Natural killer cell (primary cell): Measurements from ENCODE around the gene PTPRK. TPM values are rescaled to one million over a fixed set of nuclear protein-coding genes. Genes with fewer than 3 reads are reported as not detected.
A peak's percentile ranks its signal among the peaks of the same experiment; 100 is the strongest.

ENCODE experiments used
- ATAC-seq, 3 donors: fragments of 150-1000 bp in 2 of 3; fragments of 200-7000 bp in 1 of 3; cut with Tn5 transposase; 1 replicate in 1 of 3; 2 replicates in 2 of 3; pipeline ENCODE4 v1.10.0; 2021; ENCODE audit warnings: mild to moderate bottlenecking in 2 of 3, moderate library complexity in 2 of 3
- DNase-seq, 2 donors: peaks; one replicate each; pipeline versions ENCODE4 v3.0.0 to v3.0.0-alpha.2; 2013 to 2021; ENCODE audit warnings: mixed read lengths in 1 of 2
- H3K27ac ChIP-seq: one replicate; pipeline ENCODE4 v1.5.1; 2013; ENCODE audit warnings: mild to moderate bottlenecking, low read length
- H3K27me3 ChIP-seq: one replicate; pipeline ENCODE4 v1.6.1; 2013; ENCODE audit warnings: low read length; ENCODE audit not compliant: control insufficient read depth, insufficient read depth
- H3K36me3 ChIP-seq: one replicate; pipeline ENCODE4 v1.6.1; 2013; ENCODE audit warnings: low read length; ENCODE audit not compliant: control insufficient read depth, insufficient read depth
- H3K4me1 ChIP-seq: one replicate; pipeline ENCODE4 v1.6.1; 2013; ENCODE audit warnings: low read length; ENCODE audit not compliant: control insufficient read depth, insufficient read depth
- H3K4me3 ChIP-seq: one replicate; pipeline ENCODE4 v1.5.1; 2013; ENCODE audit warnings: low read length
- H3K9me3 ChIP-seq: one replicate; pipeline ENCODE4 v1.6.1; 2013; ENCODE audit warnings: low read length; ENCODE audit not compliant: control insufficient read depth, insufficient read depth
- H3K27ac Mint-ChIP-seq, 2 donors: one replicate each; pipeline ENCODE4 v1.8.0; 2022; ENCODE audit warnings: mild to moderate bottlenecking in 2 of 2, mixed read lengths in 2 of 2, moderate library complexity in 1 of 2
- H3K27me3 Mint-ChIP-seq, 2 donors: one replicate each; pipeline ENCODE4 v1.8.0; 2022; ENCODE audit warnings: low read depth in 2 of 2, mixed read lengths in 2 of 2
- H3K36me3 Mint-ChIP-seq: one replicate; pipeline ENCODE4 v1.8.0; 2022; ENCODE audit warnings: mixed read lengths
- H3K4me1 Mint-ChIP-seq, 2 donors: one replicate each; pipeline ENCODE4 v1.8.0; 2022; ENCODE audit warnings: mixed read lengths in 2 of 2
- H3K4me3 Mint-ChIP-seq: one replicate; pipeline ENCODE4 v1.8.0; 2022; ENCODE audit warnings: mild to moderate bottlenecking, moderate library complexity, mixed read lengths
- H3K9me3 Mint-ChIP-seq, 2 donors: one replicate each; pipeline ENCODE4 v1.8.0; 2022; ENCODE audit warnings: mixed read lengths in 2 of 2
- CTCF ChIP-seq: fragments of 200-600 bp; IDR thresholded peaks from one replicate; pipeline ENCODE4 v1.8.0; 2022; ENCODE audit warnings: antibody characterized with exemption
- WGBS: methylation state at CpG from one replicate; pipeline ENCODE4 v1.1.7; 2013; ENCODE audit warnings: missing lambda C conversion rate; ENCODE audit not compliant: insufficient coverage; 5-methylcytosine and 5-hydroxymethylcytosine counted together
- intact Hi-C: fragments of 100-400 bp; cut with micrococcal nuclease; formaldehyde crosslinking; loops from one replicate; pipeline ENCODE4 v1.14.2; 2022
- total RNA-seq, 4 donors: library from RNA; stranded (reverse); fragments of 120-200 nt in 1 of 4; gene quantifications; one replicate each; pipeline versions ENCODE4 v1.2.3 to v1.2.4, GENCODE V29; 2013 to 2022

The PTPRK gene
- total RNA-seq, 3 donors from 2014 or later (not counting 1 experiment from before 2014, with no cell fraction given): 0.14 to 1.2 (median 0.95) TPM

GRCh38 chr6:127924440-127924839 is 596.0 kb downstream of the PTPRK start:
- no peaks in the 10 kb centered on the region for H3K36me3 Mint-ChIP-seq

DNA sequence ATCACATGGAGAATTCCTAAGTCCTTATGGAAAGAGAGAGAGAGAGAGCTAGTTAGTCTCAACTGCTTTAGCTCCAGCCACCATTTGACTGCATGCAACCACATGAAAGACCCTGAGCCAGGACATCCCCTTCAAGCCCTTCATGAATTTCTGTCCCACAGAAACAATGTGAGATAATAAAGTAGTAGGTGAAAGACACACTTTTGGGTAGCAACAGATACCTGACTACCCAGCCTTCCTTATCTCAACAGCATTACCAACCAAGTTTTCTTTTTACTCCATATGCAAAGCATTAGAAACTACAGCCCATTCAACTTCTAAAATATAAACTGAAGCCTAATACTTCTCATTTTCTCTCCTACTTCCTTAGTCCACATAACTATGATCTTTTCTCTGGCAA is 596.4 kb downstream of the PTPRK start:
- DNase-seq (no peak), ATAC-seq (peak in 2 of 3 donors; percentile 12 to 18)
- Histone ChIP-seq H3K4me1 (no peaks in the 10 kb centered on the region), H3K9me3 (peaks cover 3% of the 10 kb centered on the region), H3K27me3 (no peaks in the 10 kb centered on the region), H3K27ac (no peak overlapping the region), H3K36me3 (no peaks in the 10 kb centered on the region), H3K4me3 (no peak overlapping the region)
- no peak overlapping the region for H3K4me3 Mint-ChIP-seq
- peaks cover 0 to 5% of the 10 kb centered on the region in 2 donors for H3K27me3 Mint-ChIP-seq
- no peak for TF ChIP-seq CTCF
- no peaks in the 10 kb centered on the region for H3K36me3 Mint-ChIP-seq
- peaks cover 20 to 29% of the 10 kb centered on the region in 2 donors for H3K4me1 Mint-ChIP-seq
- intact Hi-C loops: no loop called here
- H3K9me3 Mint-ChIP-seq: peaks cover 2 to 5% of the 10 kb centered on the region in 2 donors
- peak overlapping the region in 1 of 2 donors; percentile 0 for H3K27ac Mint-ChIP-seq

More at GRCh38 chr6:127924440-127924839, 596.0 kb downstream of the PTPRK start:
- Histone ChIP-seq H3K27me3 (no peaks in the 10 kb centered on the region), H3K4me3 (no peak overlapping the region), H3K9me3 (peaks cover 3% of the 10 kb centered on the region), H3K4me1 (no peaks in the 10 kb centered on the region), H3K27ac (no peak overlapping the region), H3K36me3 (no peaks in the 10 kb centered on the region)
- peak overlapping the region in 1 of 2 donors; percentile 0 for H3K27ac Mint-ChIP-seq
- intact Hi-C loops: no loop called here
- no peak overlapping the region for H3K4me3 Mint-ChIP-seq
- H3K27me3 Mint-ChIP-seq: peaks cover 0 to 5% of the 10 kb centered on the region in 2 donors
- TF ChIP-seq CTCF: no peak
- 66% methylated on average over 2 of the region's 2 CpGs for WGBS
- no peak for DNase-seq
- H3K4me1 Mint-ChIP-seq: peaks cover 19 to 26% of the 10 kb centered on the region in 2 donors
- ATAC-seq: peak in 2 of 3 donors; percentile 77 to 80
- peaks cover 2 to 6% of the 10 kb centered on the region in 2 donors for H3K9me3 Mint-ChIP-seq

DNA sequence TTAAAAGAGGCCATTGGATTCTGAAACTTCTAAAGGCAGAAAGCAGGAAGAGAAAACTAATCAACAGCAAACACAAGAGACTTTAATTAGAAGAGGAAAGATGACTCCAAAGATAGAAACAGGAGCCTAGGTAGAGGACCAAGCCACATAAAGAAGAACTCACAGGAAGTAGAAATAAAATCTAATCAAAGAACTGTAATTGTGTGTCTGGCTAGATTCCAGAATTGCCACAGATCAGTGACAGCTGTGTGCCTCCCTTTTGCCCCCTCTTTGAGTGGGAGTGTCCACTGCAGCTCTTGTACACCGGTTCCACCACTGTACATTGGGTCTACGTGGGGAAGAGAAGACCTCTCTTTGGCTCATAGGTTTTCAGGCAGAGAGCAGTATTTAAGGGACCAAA is 597.3 kb downstream of the PTPRK start:
- intact Hi-C loops: no loop called here
- Histone ChIP-seq H3K9me3 (peaks cover 3% of the 10 kb centered on the region), H3K27ac (no peak overlapping the region), H3K36me3 (no peaks in the 10 kb centered on the region), H3K27me3 (no peaks in the 10 kb centered on the region), H3K4me3 (no peak overlapping the region), H3K4me1 (no peaks in the 10 kb centered on the region)
- Mint-ChIP-seq H3K4me3 (no peak overlapping the region), H3K27me3 (no peaks in the 10 kb centered on the region), H3K36me3 (no peaks in the 10 kb centered on the region), H3K4me1 (peaks cover 29 to 38% of the 10 kb centered on the region in 2 donors), H3K9me3 (peaks cover 0 to 2% of the 10 kb centered on the region in 2 donors), H3K27ac (no peak overlapping the region)
- ATAC-seq (no peak), DNase-seq (peak in 1 of 2 donors; percentile 63)
- WGBS: 69% methylated on average over 2 of the region's 2 CpGs
- no peak for TF ChIP-seq CTCF

- Histone ChIP-seq H3K4me1 (no peaks in the 10 kb centered on the region), H3K27me3 (no peaks in the 10 kb centered on the region), H3K36me3 (no peaks in the 10 kb centered on the region), H3K4me3 (no peak overlapping the region), H3K9me3 (peaks cover 3% of the 10 kb centered on the region), H3K27ac (no peak overlapping the region)
- intact Hi-C loops: no loop called here
- TF ChIP-seq CTCF: no peak
- Mint-ChIP-seq H3K9me3 (no peaks in the 10 kb centered on the region), H3K4me3 (no peak overlapping the region), H3K4me1 (peaks cover 30 to 39% of the 10 kb centered on the region in 2 donors), H3K36me3 (no peaks in the 10 kb centered on the region), H3K27ac (no peak overlapping the region), H3K27me3 (no peaks in the 10 kb centered on the region)
- DNase-seq (no peak), ATAC-seq (no peak)
- 99% methylated on average over 6 of the region's 6 CpGs for WGBS
Measured at GRCh38 chr6:127921982-127922381, 598.4 kb downstream of the PTPRK start.
